Measurements from ENCODE around the gene CHN2. TPM values are rescaled to one million over a fixed set of nuclear protein-coding genes. Genes with fewer than 3 reads are reported as not detected.

The CHN2 gene
- total RNA-seq, 4 donors from 2014 or later: 7.6 to 15.3 (median 10.0) TPM

GRCh38 chr7:29315122-29315891 lies 120.7 kb downstream of the CHN2 start:
- ATAC-seq: no peak
- H3K36me3 ChIP-seq: no peaks in the 10 kb centered on the region
- no peaks in the 10 kb centered on the region for H3K9me3 ChIP-seq
- no peak overlapping the region for H3K4me3 ChIP-seq
- TF ChIP-seq CTCF (IDR thresholded peaks at IDR 0.05): no peak
- TF ChIP-seq POLR2A (IDR thresholded peaks at IDR 0.05): no peak
- TF ChIP-seq POLR2AphosphoS5 (IDR thresholded peaks at IDR 0.05): no peak
- TF ChIP-seq EP300 (IDR thresholded peaks at IDR 0.05): no peak
- no peak overlapping the region for H3K27ac ChIP-seq
- H3K4me1 ChIP-seq: no peaks in the 10 kb centered on the region
- whole genome bisulfite sequencing, 2 donors (ENCODE audit: low coverage in 1 of 2): 78 to 83% methylated on average over 2 to 3 of the region's 3 CpGs
- no peaks in the 10 kb centered on the region for H3K27me3 ChIP-seq

DNA sequence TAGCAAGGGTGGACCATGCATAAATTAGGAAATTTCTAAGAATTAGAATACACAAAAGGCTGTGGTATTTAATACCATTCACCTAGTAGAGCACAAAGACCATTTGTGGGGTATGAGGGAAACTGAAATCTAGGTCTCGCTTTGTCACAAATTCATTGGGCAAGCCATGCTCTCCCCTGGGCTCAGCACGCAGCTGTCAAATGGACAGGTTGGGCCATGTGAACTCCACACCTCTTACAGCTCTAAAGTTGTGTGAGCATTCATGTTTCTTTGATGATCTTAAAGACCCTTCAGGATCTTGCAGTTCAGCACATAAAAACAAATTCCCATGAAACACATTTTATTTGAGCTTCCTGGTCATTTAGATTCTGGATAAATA lies 121.3 kb downstream of the CHN2 start:
- Histone ChIP-seq H3K27me3 (no peaks in the 10 kb centered on the region), H3K4me1 (no peaks in the 10 kb centered on the region), H3K27ac (no peak overlapping the region), H3K4me3 (no peak overlapping the region), H3K9me3 (no peaks in the 10 kb centered on the region), H3K36me3 (no peaks in the 10 kb centered on the region)
- TF ChIP-seq POLR2AphosphoS5 (IDR thresholded peaks at IDR 0.05) (no peak), POLR2A (IDR thresholded peaks at IDR 0.05) (no peak), CTCF (IDR thresholded peaks at IDR 0.05) (no peak), EP300 (IDR thresholded peaks at IDR 0.05) (no peak)
- WGBS, 2 donors (ENCODE audit: low coverage in 1 of 2): 97 to 100% methylated on average over 1 to 2 of the region's 2 CpGs
- ATAC-seq: no peak

- Histone ChIP-seq H3K9me3 (no peaks in the 10 kb centered on the region), H3K27me3 (no peaks in the 10 kb centered on the region), H3K36me3 (no peaks in the 10 kb centered on the region), H3K27ac (no peak overlapping the region), H3K4me1 (no peaks in the 10 kb centered on the region), H3K4me3 (no peak overlapping the region)
- no peak for ATAC-seq
- WGBS, 2 donors (ENCODE audit: low coverage in 1 of 2): 72 to 80% methylated on average over 3 of the region's 3 CpGs
- no peak for TF ChIP-seq POLR2A (IDR thresholded peaks at IDR 0.05)
- TF ChIP-seq CTCF (IDR thresholded peaks at IDR 0.05): no peak
- TF ChIP-seq POLR2AphosphoS5 (IDR thresholded peaks at IDR 0.05): no peak
- no peak for TF ChIP-seq EP300 (IDR thresholded peaks at IDR 0.05)
Observed at GRCh38 chr7:29316926-29317325, 122.4 kb downstream of the CHN2 start.

DNA sequence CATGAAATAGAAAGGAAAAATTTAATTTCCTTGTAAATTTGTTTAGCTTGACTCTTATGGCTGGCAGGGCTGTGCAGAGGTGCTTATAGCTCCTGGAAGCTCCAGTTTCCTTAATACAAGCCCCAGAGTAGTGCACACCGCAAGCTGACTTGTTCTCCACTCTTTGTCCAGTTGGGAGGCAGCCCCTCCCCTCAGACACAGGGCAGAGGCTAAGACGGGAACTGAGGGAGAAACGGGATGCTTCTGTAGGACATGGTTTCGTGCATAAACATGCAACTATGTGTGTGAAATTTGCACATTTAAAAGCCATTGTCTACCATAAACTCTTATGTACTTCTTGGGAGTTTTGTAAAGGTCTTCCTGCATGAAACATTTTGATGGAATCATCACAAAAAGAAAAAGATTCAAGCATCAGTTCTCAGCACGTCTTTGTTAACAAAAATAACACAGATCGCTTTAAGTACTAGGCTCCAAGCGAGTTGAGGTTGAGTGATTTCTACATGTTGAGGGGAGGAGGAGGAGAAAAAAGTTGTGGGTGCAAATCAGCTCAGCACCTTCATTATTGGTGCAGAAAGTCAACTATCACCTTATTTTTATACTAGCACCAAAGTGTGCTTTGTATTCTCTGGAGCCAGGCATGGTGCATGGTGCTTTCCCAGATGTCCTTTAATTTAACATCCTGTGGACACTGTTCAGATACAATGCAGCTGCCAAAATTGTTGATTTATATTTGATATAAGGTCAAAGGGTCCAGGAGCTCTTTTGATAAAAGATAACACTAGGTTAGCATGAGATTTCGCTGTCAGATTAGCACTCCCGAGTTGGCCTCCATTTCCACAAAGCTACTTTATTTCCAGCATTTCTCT lies 124.5 kb downstream of the CHN2 start:
- H3K4me1 ChIP-seq: no peaks in the 10 kb centered on the region
- H3K36me3 ChIP-seq: no peaks in the 10 kb centered on the region
- 87 to 95% methylated on average over 4 to 9 of the region's 9 CpGs for WGBS, 2 donors (ENCODE audit: low coverage in 1 of 2)
- ATAC-seq: no peak
- H3K9me3 ChIP-seq: no peaks in the 10 kb centered on the region
- H3K27ac ChIP-seq: no peak overlapping the region
- TF ChIP-seq EP300 (IDR thresholded peaks at IDR 0.05) (no peak), POLR2A (IDR thresholded peaks at IDR 0.05) (no peak), CTCF (IDR thresholded peaks at IDR 0.05) (no peak)
- no peak overlapping the region for H3K4me3 ChIP-seq
- no peaks in the 10 kb centered on the region for H3K27me3 ChIP-seq
